ENCODE measurements around the gene ADRB2.

The ADRB2 gene

GRCh38 chr5:148831590-148832565, 5.5 kb downstream of the ADRB2 start:
- DNase-seq (ENCODE audit: low read depth in 2 of 2): no peak

- DNase-seq (ENCODE audit: low read depth in 2 of 2): no peak
These were observed 6.7 kb downstream of the ADRB2 start for GRCh38 chr5:148833122-148833521.

GRCh38 chr5:148833925-148834324, 7.5 kb downstream of the ADRB2 start:
- DNase-seq (ENCODE audit: low read depth in 2 of 2): no peak

- no peak for DNase-seq (ENCODE audit: low read depth in 2 of 2)
These were observed 8.3 kb downstream of the ADRB2 start for GRCh38 chr5:148834689-148835088.

GRCh38 chr5:148836272-148837250, 10.2 kb downstream of the ADRB2 start:
- no peak for DNase-seq (ENCODE audit: low read depth in 2 of 2)

GRCh38 chr5:148837383-148837782, 11.0 kb downstream of the ADRB2 start:
- no peak for DNase-seq (ENCODE audit: low read depth in 2 of 2)

- no peak for DNase-seq (ENCODE audit: low read depth in 2 of 2)
These were observed 11.9 kb downstream of the ADRB2 start for GRCh38 chr5:148838357-148838756.

- DNase-seq (ENCODE audit: low read depth in 2 of 2): no peak
These were observed 13.5 kb downstream of the ADRB2 start for GRCh38 chr5:148839960-148840359.

GRCh38 chr5:148840531-148840930, 14.1 kb downstream of the ADRB2 start:
- DNase-seq (ENCODE audit: low read depth in 2 of 2): no peak

- no peak for DNase-seq (ENCODE audit: low read depth in 2 of 2)
These were observed 15.1 kb downstream of the ADRB2 start for GRCh38 chr5:148841519-148841918.

- no peak for DNase-seq (ENCODE audit: low read depth in 2 of 2)
These were observed 15.8 kb downstream of the ADRB2 start for GRCh38 chr5:148842161-148842560.

GRCh38 chr5:148843510-148844318, 17.3 kb downstream of the ADRB2 start:
- DNase-seq (ENCODE audit: low read depth in 2 of 2): no peak

GRCh38 chr5:148844433-148845280, 18.2 kb downstream of the ADRB2 start:
- DNase-seq (ENCODE audit: low read depth in 2 of 2): no peak

- DNase-seq (ENCODE audit: low read depth in 2 of 2): no peak
These were observed 20.5 kb downstream of the ADRB2 start for GRCh38 chr5:148846930-148847329.

- no peak for DNase-seq (ENCODE audit: low read depth in 2 of 2)
These were observed 21.0 kb downstream of the ADRB2 start for GRCh38 chr5:148847456-148847855.

- DNase-seq (ENCODE audit: low read depth in 2 of 2): no peak
These were observed 22.1 kb downstream of the ADRB2 start for GRCh38 chr5:148848393-148849031.

GRCh38 chr5:148849461-148849860, 23.1 kb downstream of the ADRB2 start:
- DNase-seq (ENCODE audit: low read depth in 2 of 2): no peak

GRCh38 chr5:148850836-148851235, 24.4 kb downstream of the ADRB2 start:
- DNase-seq (ENCODE audit: low read depth in 2 of 2): no peak

- DNase-seq (ENCODE audit: low read depth in 2 of 2): no peak
These were observed 27.5 kb downstream of the ADRB2 start for GRCh38 chr5:148853868-148854267.
